GM23338 (cell line): ENCODE data around the gene HPDL.

Source experiments
- CREB1 ChIP-seq: fragments of 250-450 bp; sonication (Bioruptor Pico); IDR thresholded peaks from 2 replicates; pipeline ENCODE4 v1.5.0; 2020; ENCODE audit warnings: low read depth, mild to moderate bottlenecking, moderate library complexity
- CTCF ChIP-seq, 2 experiments: fragments of 200-600 bp in 1 of 2; sonication (generic) in 1 of 2; conservative IDR thresholded peaks; 2 replicates each; pipeline versions ENCODE4 v1.5.1 to v1.6.1; 2016 to 2017; ENCODE audit warnings: antibody characterized with exemption in 2 of 2, low read depth in 2 of 2, mild to moderate bottlenecking in 2 of 2, moderate library complexity in 1 of 2
- EZH2 ChIP-seq: fragments of 200-600 bp; sonication (generic); IDR thresholded peaks from one replicate; pipeline ENCODE4 v1.8.0; 2017; ENCODE audit warnings: antibody characterized with exemption, mild to moderate bottlenecking, low read depth; ENCODE audit not compliant: unreplicated experiment
- EZH2phosphoT487 ChIP-seq: fragments of 200-600 bp; sonication (generic); IDR thresholded peaks from one replicate; pipeline ENCODE4 v1.8.1; 2018; ENCODE audit warnings: antibody characterized with exemption; ENCODE audit not compliant: unreplicated experiment
- JUNB ChIP-seq: IDR thresholded peaks from one replicate; pipeline ENCODE4 v1.6.1; 2016; ENCODE audit warnings: antibody characterized with exemption; ENCODE audit not compliant: unreplicated experiment
- POLR2AphosphoS5 ChIP-seq: IDR thresholded peaks from 2 replicates; pipeline ENCODE4 v1.6.1; 2016; ENCODE audit warnings: antibody characterized with exemption, low read depth
- STAT1 ChIP-seq: IDR thresholded peaks from one replicate; pipeline ENCODE4 v1.6.1; 2016; ENCODE audit warnings: antibody characterized with exemption; ENCODE audit not compliant: unreplicated experiment
- ZNF331 ChIP-seq: fragments of 250-450 bp; sonication (Bioruptor Pico); IDR thresholded peaks from 2 replicates; pipeline ENCODE4 v1.5.0; 2020; ENCODE audit warnings: low read depth, mild to moderate bottlenecking, moderate library complexity
- TF ChIP-seq, protein P1 (sequence below): IDR thresholded peaks from one replicate; pipeline ENCODE4 v1.6.1; 2018; ENCODE audit warnings: antibody characterized with exemption; ENCODE audit not compliant: unreplicated experiment

DNA sequence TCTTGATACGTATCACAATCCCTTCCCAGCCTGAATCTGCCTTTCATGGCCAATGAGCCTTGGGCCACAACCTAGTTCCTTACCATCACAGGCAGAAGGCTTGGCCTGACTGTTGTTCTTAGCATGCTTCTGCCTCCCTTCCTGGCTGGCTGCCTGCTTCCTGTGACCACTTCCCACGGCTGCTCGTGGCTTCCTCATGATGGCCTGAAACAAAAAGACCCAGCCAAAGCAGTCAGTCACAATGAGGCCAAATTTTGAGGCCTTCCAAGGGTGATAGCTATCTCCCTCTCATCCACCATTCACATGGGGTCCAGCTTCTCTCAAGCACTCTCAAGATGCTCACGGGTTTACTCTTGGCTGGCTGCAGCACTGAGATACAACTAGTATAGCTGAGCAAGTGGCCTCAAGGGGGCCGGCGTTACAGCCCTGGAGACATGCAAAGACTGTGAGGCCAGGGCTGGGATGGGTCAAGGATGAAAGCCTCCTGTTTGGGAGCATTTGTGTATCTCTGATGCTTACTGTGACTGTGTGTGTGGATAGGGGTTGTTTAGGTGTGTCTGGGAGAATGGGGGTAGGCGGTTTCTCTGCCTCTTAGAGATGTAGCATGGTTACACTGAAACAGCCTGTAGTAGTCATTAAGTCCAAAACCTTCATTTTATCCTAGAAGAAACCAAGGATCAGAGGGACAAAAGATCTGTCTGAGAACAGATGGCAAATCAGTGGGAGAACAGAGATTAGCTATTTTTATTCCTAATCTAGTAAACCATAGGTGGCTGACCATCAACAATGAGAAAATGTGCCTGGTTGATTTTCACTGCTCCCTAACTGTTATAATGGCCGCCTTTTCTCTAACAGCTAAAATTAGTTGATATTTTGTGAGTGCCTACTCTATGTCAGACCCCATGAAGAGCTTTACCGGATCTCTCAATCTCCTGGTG lies 7.9 kb downstream of the HPDL start:
- TF ChIP-seq EZH2 = no peak
- peak; percentile 28 to 37; a peak in 3 of 4 replicates for TF ChIP-seq CTCF (conservative IDR thresholded peaks at IDR 0.05; ENCODE audit: low read depth in 2 of 2)
- no peak for TF ChIP-seq POLR2AphosphoS5
- TF ChIP-seq CREB1 (CRISPR knock-in tag) = no peak
- no peak for TF ChIP-seq STAT1
- TF ChIP-seq, protein P1, sequence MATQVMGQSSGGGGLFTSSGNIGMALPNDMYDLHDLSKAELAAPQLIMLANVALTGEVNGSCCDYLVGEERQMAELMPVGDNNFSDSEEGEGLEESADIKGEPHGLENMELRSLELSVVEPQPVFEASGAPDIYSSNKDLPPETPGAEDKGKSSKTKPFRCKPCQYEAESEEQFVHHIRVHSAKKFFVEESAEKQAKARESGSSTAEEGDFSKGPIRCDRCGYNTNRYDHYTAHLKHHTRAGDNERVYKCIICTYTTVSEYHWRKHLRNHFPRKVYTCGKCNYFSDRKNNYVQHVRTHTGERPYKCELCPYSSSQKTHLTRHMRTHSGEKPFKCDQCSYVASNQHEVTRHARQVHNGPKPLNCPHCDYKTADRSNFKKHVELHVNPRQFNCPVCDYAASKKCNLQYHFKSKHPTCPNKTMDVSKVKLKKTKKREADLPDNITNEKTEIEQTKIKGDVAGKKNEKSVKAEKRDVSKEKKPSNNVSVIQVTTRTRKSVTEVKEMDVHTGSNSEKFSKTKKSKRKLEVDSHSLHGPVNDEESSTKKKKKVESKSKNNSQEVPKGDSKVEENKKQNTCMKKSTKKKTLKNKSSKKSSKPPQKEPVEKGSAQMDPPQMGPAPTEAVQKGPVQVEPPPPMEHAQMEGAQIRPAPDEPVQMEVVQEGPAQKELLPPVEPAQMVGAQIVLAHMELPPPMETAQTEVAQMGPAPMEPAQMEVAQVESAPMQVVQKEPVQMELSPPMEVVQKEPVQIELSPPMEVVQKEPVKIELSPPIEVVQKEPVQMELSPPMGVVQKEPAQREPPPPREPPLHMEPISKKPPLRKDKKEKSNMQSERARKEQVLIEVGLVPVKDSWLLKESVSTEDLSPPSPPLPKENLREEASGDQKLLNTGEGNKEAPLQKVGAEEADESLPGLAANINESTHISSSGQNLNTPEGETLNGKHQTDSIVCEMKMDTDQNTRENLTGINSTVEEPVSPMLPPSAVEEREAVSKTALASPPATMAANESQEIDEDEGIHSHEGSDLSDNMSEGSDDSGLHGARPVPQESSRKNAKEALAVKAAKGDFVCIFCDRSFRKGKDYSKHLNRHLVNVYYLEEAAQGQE = no peak
- TF ChIP-seq EZH2phosphoT487 = no peak
- TF ChIP-seq JUNB = no peak
- TF ChIP-seq ZNF331 (CRISPR knock-in tag) = no peak
